ENCODE data around the gene RALGAPA2. TPM values are rescaled to one million over a fixed set of nuclear protein-coding genes. Genes with fewer than 3 reads are reported as not detected.
A peak's percentile ranks its signal among the peaks of the same experiment; 100 is the strongest.

The RALGAPA2 gene
- total RNA-seq, 1 experiment from 2014 or later = 25.1 TPM

- Histone ChIP-seq H3K4me3 (no peak overlapping the region), H3K27ac (peak overlapping the region; percentile 41), H3K36me3 (no peaks in the 10 kb centered on the region), H3K4me1 (peaks cover 53% of the 10 kb centered on the region), H3K9me3 (replicated peaks) (no peaks in the 10 kb centered on the region), H3K27me3 (no peaks in the 10 kb centered on the region)
- peak; percentile 75 to 82 for DNase-seq
Observed at GRCh38 chr20:20407891-20408805, 304.3 kb downstream of the RALGAPA2 start.

- H3K27ac ChIP-seq = no peak overlapping the region; the same call in 1 of the 2 replicates
- no peaks in the 10 kb centered on the region for H3K36me3 ChIP-seq
- H3K4me1 ChIP-seq = peaks cover 42% of the 10 kb centered on the region
- H3K9me3 ChIP-seq (replicated peaks) = no peaks in the 10 kb centered on the region
- H3K4me3 ChIP-seq = no peak overlapping the region
- no peaks in the 10 kb centered on the region for H3K27me3 ChIP-seq
- DNase-seq = peak; percentile 44 to 71
Observed at GRCh38 chr20:20406306-20406705, 306.1 kb downstream of the RALGAPA2 start.

- no peak overlapping the region for H3K4me3 ChIP-seq
- H3K4me1 ChIP-seq = peaks cover 42% of the 10 kb centered on the region
- no peaks in the 10 kb centered on the region for H3K9me3 ChIP-seq (replicated peaks)
- no peak overlapping the region for H3K27ac ChIP-seq
- no peak for DNase-seq
- H3K36me3 ChIP-seq = no peaks in the 10 kb centered on the region
- H3K27me3 ChIP-seq = no peaks in the 10 kb centered on the region
Observed at GRCh38 chr20:20405623-20406022, 306.8 kb downstream of the RALGAPA2 start.

GRCh38 chr20:20404633-20405032 is 307.8 kb downstream of the RALGAPA2 start:
- no peaks in the 10 kb centered on the region for H3K9me3 ChIP-seq (replicated peaks)
- H3K4me1 ChIP-seq = peaks cover 42% of the 10 kb centered on the region
- no peak for DNase-seq
- H3K27me3 ChIP-seq = no peaks in the 10 kb centered on the region
- no peak overlapping the region for H3K27ac ChIP-seq
- H3K4me3 ChIP-seq = no peak overlapping the region
- H3K36me3 ChIP-seq = no peaks in the 10 kb centered on the region

- Histone ChIP-seq H3K27me3 (no peaks in the 10 kb centered on the region), H3K4me3 (no peak overlapping the region)
Observed at GRCh38 chr20:20401991-20402390, 310.5 kb downstream of the RALGAPA2 start.

GRCh38 chr20:20399531-20400500 is 312.6 kb downstream of the RALGAPA2 start:
- no peaks in the 10 kb centered on the region for H3K27me3 ChIP-seq
- no peaks in the 10 kb centered on the region for H3K36me3 ChIP-seq
- no peak overlapping the region for H3K4me3 ChIP-seq
- DNase-seq = no peak
- H3K27ac ChIP-seq = no peak overlapping the region
- H3K4me1 ChIP-seq = peaks cover 16% of the 10 kb centered on the region
- no peaks in the 10 kb centered on the region for H3K9me3 ChIP-seq (replicated peaks)

More at GRCh38 chr20:20401991-20402390, 310.5 kb downstream of the RALGAPA2 start:
- peaks cover 21% of the 10 kb centered on the region for H3K4me1 ChIP-seq
- no peaks in the 10 kb centered on the region for H3K9me3 ChIP-seq (replicated peaks)
- DNase-seq = no peak
- H3K27ac ChIP-seq = no peak overlapping the region
- H3K36me3 ChIP-seq = no peaks in the 10 kb centered on the region

- H3K4me3 ChIP-seq = no peak overlapping the region
- DNase-seq = no peak
- H3K36me3 ChIP-seq = no peaks in the 10 kb centered on the region
- H3K9me3 ChIP-seq (replicated peaks) = no peaks in the 10 kb centered on the region
- H3K27ac ChIP-seq = no peak overlapping the region
- H3K27me3 ChIP-seq = no peaks in the 10 kb centered on the region
- H3K4me1 ChIP-seq = peaks cover 12% of the 10 kb centered on the region
Observed at GRCh38 chr20:20398123-20398522, 314.3 kb downstream of the RALGAPA2 start.

- no peaks in the 10 kb centered on the region for H3K36me3 ChIP-seq
- H3K27me3 ChIP-seq = no peaks in the 10 kb centered on the region
- peaks cover 12% of the 10 kb centered on the region for H3K4me1 ChIP-seq
- no peaks in the 10 kb centered on the region for H3K9me3 ChIP-seq (replicated peaks)
- H3K4me3 ChIP-seq = peak overlapping the region; percentile 46
- DNase-seq = peak in 1 of 2 experiments; percentile 34
- peak overlapping the region; percentile 64 for H3K27ac ChIP-seq
Observed at GRCh38 chr20:20396794-20397193, 315.6 kb downstream of the RALGAPA2 start.

GRCh38 chr20:20395903-20396568 is 316.4 kb downstream of the RALGAPA2 start:
- peak; percentile 85 to 91 for DNase-seq
- no peaks in the 10 kb centered on the region for H3K9me3 ChIP-seq (replicated peaks)
- peak overlapping the region; percentile 46 for H3K4me3 ChIP-seq
- H3K27ac ChIP-seq = peak overlapping the region; percentile 64
- H3K36me3 ChIP-seq = no peaks in the 10 kb centered on the region
- H3K4me1 ChIP-seq = peaks cover 12% of the 10 kb centered on the region
- H3K27me3 ChIP-seq = no peaks in the 10 kb centered on the region

- peaks cover 12% of the 10 kb centered on the region for H3K4me1 ChIP-seq
- no peaks in the 10 kb centered on the region for H3K36me3 ChIP-seq
- H3K27me3 ChIP-seq = no peaks in the 10 kb centered on the region
- no peaks in the 10 kb centered on the region for H3K9me3 ChIP-seq (replicated peaks)
- no peak for DNase-seq
- no peak overlapping the region for H3K27ac ChIP-seq
- no peak overlapping the region for H3K4me3 ChIP-seq
Observed at GRCh38 chr20:20395087-20395486, 317.4 kb downstream of the RALGAPA2 start.

GRCh38 chr20:20393207-20394120 is 319.0 kb downstream of the RALGAPA2 start:
- H3K27me3 ChIP-seq = no peaks in the 10 kb centered on the region
- no peaks in the 10 kb centered on the region for H3K9me3 ChIP-seq (replicated peaks)
- no peak overlapping the region for H3K4me3 ChIP-seq
- no peak for DNase-seq
- H3K36me3 ChIP-seq = no peaks in the 10 kb centered on the region
- no peak overlapping the region for H3K27ac ChIP-seq
- peaks cover 12% of the 10 kb centered on the region for H3K4me1 ChIP-seq

- Histone ChIP-seq H3K27me3 (no peaks in the 10 kb centered on the region), H3K4me1 (peaks cover 8% of the 10 kb centered on the region), H3K4me3 (no peak overlapping the region), H3K36me3 (no peaks in the 10 kb centered on the region), H3K27ac (no peak overlapping the region), H3K9me3 (replicated peaks) (no peaks in the 10 kb centered on the region)
- no peak for DNase-seq
Observed at GRCh38 chr20:20391766-20392165, 320.7 kb downstream of the RALGAPA2 start.

GRCh38 chr20:20391115-20391514 is 321.3 kb downstream of the RALGAPA2 start:
- no peak for DNase-seq
- Histone ChIP-seq H3K4me1 (peaks cover 6% of the 10 kb centered on the region; the same call in 1 of the 2 replicates), H3K4me3 (no peak overlapping the region), H3K27me3 (no peaks in the 10 kb centered on the region), H3K36me3 (no peaks in the 10 kb centered on the region), H3K9me3 (replicated peaks) (no peaks in the 10 kb centered on the region), H3K27ac (no peak overlapping the region)
